Karpas-422 (cell line): ENCODE data around the gene PRRT1. TPM values are rescaled to one million over a fixed set of nuclear protein-coding genes. Genes with fewer than 3 reads are reported as not detected.

Experiments used
- DNase-seq: peaks from one replicate; pipeline ENCODE4 v3.0.0-alpha.2; 2015
- H2AFZ ChIP-seq: fragments of 200-600 bp; sonication (generic); 2 replicates; pipeline ENCODE4 v1.6.1; 2014; ENCODE audit warnings: antibody characterized with exemption, low read length, mixed read lengths
- H3K27ac ChIP-seq: fragments of 200-600 bp; sonication (generic); 2 replicates; pipeline ENCODE4 v1.5.1; 2014; ENCODE audit warnings: mild to moderate bottlenecking, low read length, moderate library complexity
- H3K27me3 ChIP-seq: fragments of 200-600 bp; sonication (generic); 2 replicates; pipeline ENCODE4 v1.6.1; 2014; ENCODE audit warnings: low read length, mixed read lengths
- H3K36me3 ChIP-seq: fragments of 200-600 bp; sonication (generic); 2 replicates; pipeline ENCODE4 v1.6.1; 2014; ENCODE audit warnings: low read length, mixed read lengths; ENCODE audit not compliant: insufficient read depth
- H3K4me1 ChIP-seq: fragments of 200-600 bp; sonication (generic); 2 replicates; pipeline ENCODE4 v1.6.1; 2014; ENCODE audit warnings: mild to moderate bottlenecking, low read length, mixed read lengths
- H3K4me2 ChIP-seq: fragments of 200-600 bp; sonication (generic); 2 replicates; pipeline ENCODE4 v1.6.1; 2014; ENCODE audit warnings: low read length, low read depth, mild to moderate bottlenecking; ENCODE audit not compliant: poor library complexity, severe bottlenecking
- H3K4me3 ChIP-seq: fragments of 200-600 bp; sonication (generic); 2 replicates; pipeline ENCODE4 v1.5.1; 2014; ENCODE audit warnings: mild to moderate bottlenecking, antibody characterized with exemption, low read length, mixed read lengths
- H3K79me2 ChIP-seq: fragments of 200-600 bp; sonication (generic); 2 replicates; pipeline ENCODE4 v1.6.1; 2014; ENCODE audit warnings: mild to moderate bottlenecking, low read length, mixed read lengths
- H3K9ac ChIP-seq: fragments of 200-600 bp; sonication (generic); 2 replicates; pipeline ENCODE4 v1.6.0; 2014; ENCODE audit warnings: low read length
- H3K9me2 ChIP-seq: fragments of 200-600 bp; sonication (generic), shearing (Covaris generic); replicated peaks from 2 replicates; pipeline ENCODE4 v1.6.0; 2014; ENCODE audit warnings: mild to moderate bottlenecking, low read length, moderate library complexity; ENCODE audit not compliant: insufficient read depth
- H3K9me3 ChIP-seq: fragments of 300-700, 200-600 bp; sonication (generic); 2 replicates; pipeline ENCODE4 v1.6.1; 2014; ENCODE audit warnings: low read length, mixed read lengths
- H4K20me1 ChIP-seq: fragments of 200-600 bp; sonication (generic); 2 replicates; pipeline ENCODE4 v1.6.1; 2014; ENCODE audit warnings: mild to moderate bottlenecking, antibody characterized with exemption, low read length, low read depth; ENCODE audit not compliant: insufficient read depth
- total RNA-seq: library from RNA; depleted of rRNA; stranded (reverse); fragments of >200 nt; shearing (Covaris generic); gene quantifications from 2 replicates; pipeline ENCODE4 v1.2.3, GENCODE V29; 2014; ENCODE audit warnings: low replicate concordance

The PRRT1 gene
- total RNA-seq, 1 experiment from 2014 or later, result 0.75 TPM

DNA sequence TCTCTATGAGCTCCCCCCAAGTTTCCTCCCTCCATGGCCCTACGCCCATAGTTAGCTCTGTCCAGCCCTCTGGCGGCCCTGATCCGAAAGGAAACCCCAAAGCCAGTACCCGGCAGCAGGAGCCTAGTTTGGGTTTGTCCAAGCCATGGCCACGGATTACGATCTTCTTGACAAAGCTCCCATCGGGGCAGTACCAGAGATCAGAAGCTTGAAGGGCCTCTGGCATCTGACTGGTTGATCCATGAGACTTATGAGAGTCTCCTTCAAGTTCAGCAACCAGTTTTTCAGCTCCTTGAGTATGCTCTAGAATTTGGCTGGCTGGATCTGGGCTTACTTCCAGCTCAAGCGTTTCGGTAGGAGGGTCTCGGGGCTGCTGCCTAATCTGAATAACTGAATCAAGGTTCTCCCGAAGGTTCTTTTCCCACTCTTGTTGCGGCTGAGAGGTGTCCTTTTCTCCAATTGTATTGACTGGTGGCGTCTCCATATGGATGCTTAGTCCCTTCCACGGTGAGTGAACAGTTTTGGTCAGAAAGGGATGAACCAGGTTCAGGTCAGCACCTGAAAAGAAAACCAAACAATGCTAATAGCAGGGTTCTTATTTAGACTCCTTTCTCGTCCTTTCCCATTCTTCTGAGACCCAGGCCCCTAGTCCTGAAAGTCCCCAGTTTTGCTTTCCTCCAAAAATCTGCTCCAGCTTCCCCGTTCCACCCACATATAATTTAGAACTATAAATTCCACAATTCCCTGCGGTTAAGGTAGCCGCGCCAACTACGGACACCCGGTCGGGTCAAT is 22.2 kb downstream of the PRRT1 start:
- DNase-seq, result no peak
- Histone ChIP-seq H3K36me3 (no peaks in the 10 kb centered on the region; the same call in 1 of the 2 replicates), H2AFZ (peak overlapping the region; percentile 36; the same call in 1 of the 2 replicates), H3K79me2 (peaks cover 41% of the 10 kb centered on the region), H3K4me3 (peak overlapping the region; percentile 99), H3K9me2 (no peaks in the 10 kb centered on the region), H3K4me2 (peak overlapping the region; percentile 76), H4K20me1 (no peaks in the 10 kb centered on the region), H3K27ac (no peak overlapping the region), H3K4me1 (peaks cover 30% of the 10 kb centered on the region), H3K27me3 (no peaks in the 10 kb centered on the region), H3K9me3 (no peaks in the 10 kb centered on the region), H3K9ac (peak overlapping the region; percentile 78)

DNA sequence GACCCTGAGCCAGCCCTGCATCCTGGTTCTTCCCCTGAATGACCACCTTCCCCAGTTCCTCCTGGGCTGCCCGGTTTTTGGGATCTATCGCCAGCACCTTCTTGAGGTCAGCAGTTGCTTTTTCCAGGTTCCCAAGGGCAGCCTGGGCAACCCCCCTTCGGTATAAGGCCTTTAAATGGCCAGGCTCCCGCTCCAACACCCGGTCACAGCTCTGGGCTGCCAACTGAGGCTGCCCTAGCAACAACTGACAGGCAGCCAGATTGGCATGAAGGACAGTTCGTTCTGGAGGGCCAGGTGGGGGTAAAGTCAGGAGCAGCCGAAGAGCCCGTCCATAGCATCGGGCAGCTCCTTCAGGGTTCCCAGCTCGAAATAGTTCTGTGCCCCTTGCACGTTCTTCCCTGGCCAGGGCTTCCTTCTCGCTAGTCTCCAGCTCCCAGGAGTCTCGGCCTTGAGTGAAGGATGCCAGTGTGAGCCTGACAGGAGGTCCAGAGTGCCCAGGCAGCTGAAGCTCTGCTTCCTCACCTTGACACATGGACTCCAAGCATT is 22.9 kb downstream of the PRRT1 start:
- H3K27me3 ChIP-seq, result no peaks in the 10 kb centered on the region
- no peaks in the 10 kb centered on the region for H4K20me1 ChIP-seq
- peak overlapping the region; percentile 99 for H3K4me3 ChIP-seq
- H2AFZ ChIP-seq, result no peak overlapping the region
- no peaks in the 10 kb centered on the region for H3K9me3 ChIP-seq
- DNase-seq, result no peak
- H3K27ac ChIP-seq, result peak overlapping the region; percentile 11; the same call in 1 of the 2 replicates
- peaks cover 30% of the 10 kb centered on the region for H3K4me1 ChIP-seq
- no peaks in the 10 kb centered on the region for H3K9me2 ChIP-seq
- H3K79me2 ChIP-seq, result peaks cover 44% of the 10 kb centered on the region
- H3K36me3 ChIP-seq, result no peaks in the 10 kb centered on the region; the same call in 1 of the 2 replicates
- H3K9ac ChIP-seq, result peak overlapping the region; percentile 78
- peak overlapping the region; percentile 76 for H3K4me2 ChIP-seq

DNA sequence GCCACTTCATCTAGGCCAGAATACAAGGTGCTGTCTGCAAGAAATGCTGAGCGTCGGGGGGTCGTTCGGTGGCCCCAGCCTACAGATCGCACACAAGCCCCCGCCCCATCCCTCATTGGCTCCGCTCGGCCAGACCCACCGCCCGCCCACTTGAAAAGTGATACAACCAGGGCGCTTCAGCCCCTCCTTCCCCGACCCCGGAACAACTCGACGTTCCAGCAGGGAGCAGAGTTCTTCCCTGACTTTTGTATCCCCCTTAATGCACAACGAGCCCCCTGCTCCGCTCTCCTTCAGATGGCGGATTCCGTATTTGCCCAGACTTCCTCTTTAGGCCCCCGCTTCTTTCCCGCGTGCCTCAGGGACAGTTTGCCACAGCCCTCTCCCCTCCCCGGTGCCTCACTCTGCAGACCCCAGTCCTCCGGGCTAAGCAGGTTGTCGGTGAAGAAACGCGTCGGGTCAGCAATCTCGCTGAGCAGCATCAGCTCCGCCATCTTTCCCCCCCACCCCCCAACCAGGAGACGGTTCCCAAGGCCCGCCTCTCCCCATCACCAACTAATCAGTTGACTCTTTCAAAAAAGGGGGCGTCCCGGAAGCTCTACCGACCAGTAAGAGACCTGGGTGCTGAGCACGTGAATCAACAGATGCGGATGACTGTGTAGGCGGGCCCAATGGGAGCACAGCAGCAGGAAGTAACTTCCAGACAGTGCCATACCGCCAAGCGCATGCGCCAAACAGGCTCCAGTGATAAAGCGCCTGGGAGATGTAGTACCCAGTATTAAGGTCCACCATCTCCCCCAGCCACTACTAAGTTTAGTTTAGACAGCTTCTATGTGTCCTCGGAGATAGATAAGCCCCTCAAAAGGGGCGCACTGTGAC is 23.8 kb downstream of the PRRT1 start, which contains the start of gene ATF6B:
TSS of gene ATF6B (minus strand) at position 530 of the 876 bp plus-strand sequence. CDS start at position 491, 39 bp downstream.
- peak within 1 kb of the TSS; percentile 99 for H3K4me3 ChIP-seq
- peaks cover 30% of the 10 kb centered on the region for H3K4me1 ChIP-seq
- no peaks in the 10 kb centered on the region for H3K9me3 ChIP-seq
- DNase-seq, result peak; percentile 99
- no peaks in the 10 kb centered on the region for H3K27me3 ChIP-seq
- no peak within 1 kb of the TSS for H2AFZ ChIP-seq
- H3K9ac ChIP-seq, result peak within 1 kb of the TSS; percentile 99
- H3K36me3 ChIP-seq, result no peaks in the 10 kb centered on the region; the same call in 1 of the 2 replicates
- H3K9me2 ChIP-seq, result no peaks in the 10 kb centered on the region
- H3K4me2 ChIP-seq, result peak within 1 kb of the TSS; percentile 76
- H4K20me1 ChIP-seq, result no peaks in the 10 kb centered on the region
- H3K79me2 ChIP-seq, result peaks cover 44% of the 10 kb centered on the region
- H3K27ac ChIP-seq, result peak within 1 kb of the TSS; percentile 82

DNA sequence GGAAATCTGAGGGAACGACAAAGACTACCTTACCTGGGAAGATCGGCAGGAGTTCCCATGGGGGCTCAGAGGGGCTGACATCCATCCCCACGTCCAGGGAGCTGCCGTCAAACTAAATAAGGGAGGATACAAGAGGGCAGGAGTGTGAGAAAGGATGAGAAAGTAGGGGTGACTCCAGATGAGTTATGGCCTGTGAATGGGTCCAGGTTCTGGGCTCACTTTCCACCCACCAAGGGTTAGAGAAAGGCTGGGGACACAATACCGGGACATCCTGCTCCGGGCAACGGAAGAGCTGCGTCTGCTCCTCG is 24.4 kb downstream of the PRRT1 start:
- Histone ChIP-seq H4K20me1 (no peaks in the 10 kb centered on the region), H3K79me2 (peaks cover 44% of the 10 kb centered on the region), H3K36me3 (no peaks in the 10 kb centered on the region; the same call in 1 of the 2 replicates), H3K4me1 (peaks cover 30% of the 10 kb centered on the region), H3K4me3 (peak overlapping the region; percentile 99), H3K9ac (peak overlapping the region; percentile 99), H3K27ac (peak overlapping the region; percentile 82; the same call in 1 of the 2 replicates), H3K27me3 (no peaks in the 10 kb centered on the region), H3K9me2 (no peaks in the 10 kb centered on the region), H3K4me2 (peak overlapping the region; percentile 75), H2AFZ (no peak overlapping the region), H3K9me3 (no peaks in the 10 kb centered on the region)
- no peak for DNase-seq

DNA sequence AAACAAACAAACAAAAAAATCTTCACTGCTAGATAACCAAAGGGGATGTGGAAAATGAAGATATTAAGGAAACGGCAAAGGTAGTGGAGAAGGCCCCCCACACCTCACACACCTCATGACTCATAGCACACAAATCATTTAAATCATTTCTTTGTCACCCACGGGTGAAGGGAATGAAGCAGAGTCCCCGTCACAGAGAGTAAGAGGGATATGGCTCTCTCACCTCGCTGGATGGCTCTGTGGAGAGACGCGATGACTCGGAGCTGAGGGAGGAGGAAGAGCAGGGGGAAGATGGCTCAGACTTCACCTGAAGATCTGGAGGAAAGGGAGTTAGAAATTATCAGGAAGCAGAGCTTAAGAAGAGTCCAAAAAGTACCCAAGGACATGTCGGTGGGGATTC is 24.9 kb downstream of the PRRT1 start:
- Histone ChIP-seq H4K20me1 (no peaks in the 10 kb centered on the region), H3K9ac (peak overlapping the region; percentile 99), H3K27ac (no peak overlapping the region), H3K9me2 (no peaks in the 10 kb centered on the region), H3K9me3 (no peaks in the 10 kb centered on the region), H3K36me3 (no peaks in the 10 kb centered on the region; the same call in 1 of the 2 replicates), H3K27me3 (no peaks in the 10 kb centered on the region), H3K79me2 (peaks cover 44% of the 10 kb centered on the region), H3K4me2 (peak overlapping the region; percentile 75), H3K4me1 (peaks cover 30% of the 10 kb centered on the region), H3K4me3 (peak overlapping the region; percentile 99), H2AFZ (no peak overlapping the region)
- no peak for DNase-seq

DNA sequence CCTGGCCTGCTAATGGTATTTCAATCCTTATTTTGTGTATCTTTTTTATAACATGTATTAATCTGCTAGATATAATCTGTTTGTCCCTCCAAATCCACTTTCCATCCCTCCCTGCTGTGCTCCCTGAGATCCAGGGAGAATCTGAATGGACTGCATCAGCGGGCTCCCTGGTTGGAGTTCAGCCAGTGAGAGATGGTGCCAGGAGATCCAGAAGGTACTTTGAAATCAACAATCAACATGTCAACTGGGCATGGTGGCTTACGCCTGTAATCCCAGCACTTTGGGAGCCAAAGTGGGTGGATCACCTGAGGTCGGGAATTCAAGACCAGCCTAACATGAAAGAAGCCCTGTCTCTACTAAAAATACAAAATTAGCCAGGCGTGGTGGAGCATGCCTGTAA is 28.1 kb downstream of the PRRT1 start:
- H3K4me2 ChIP-seq, result no peak overlapping the region
- H3K9ac ChIP-seq, result no peak overlapping the region
- H4K20me1 ChIP-seq, result no peaks in the 10 kb centered on the region
- no peaks in the 10 kb centered on the region for H3K9me3 ChIP-seq
- H3K36me3 ChIP-seq, result no peaks in the 10 kb centered on the region; the same call in 1 of the 2 replicates
- H2AFZ ChIP-seq, result no peak overlapping the region
- H3K9me2 ChIP-seq, result no peaks in the 10 kb centered on the region
- H3K27me3 ChIP-seq, result no peaks in the 10 kb centered on the region
- peaks cover 20% of the 10 kb centered on the region for H3K4me1 ChIP-seq
- H3K79me2 ChIP-seq, result peaks cover 32% of the 10 kb centered on the region
- DNase-seq, result no peak
- H3K4me3 ChIP-seq, result no peak overlapping the region
- H3K27ac ChIP-seq, result no peak overlapping the region

DNA sequence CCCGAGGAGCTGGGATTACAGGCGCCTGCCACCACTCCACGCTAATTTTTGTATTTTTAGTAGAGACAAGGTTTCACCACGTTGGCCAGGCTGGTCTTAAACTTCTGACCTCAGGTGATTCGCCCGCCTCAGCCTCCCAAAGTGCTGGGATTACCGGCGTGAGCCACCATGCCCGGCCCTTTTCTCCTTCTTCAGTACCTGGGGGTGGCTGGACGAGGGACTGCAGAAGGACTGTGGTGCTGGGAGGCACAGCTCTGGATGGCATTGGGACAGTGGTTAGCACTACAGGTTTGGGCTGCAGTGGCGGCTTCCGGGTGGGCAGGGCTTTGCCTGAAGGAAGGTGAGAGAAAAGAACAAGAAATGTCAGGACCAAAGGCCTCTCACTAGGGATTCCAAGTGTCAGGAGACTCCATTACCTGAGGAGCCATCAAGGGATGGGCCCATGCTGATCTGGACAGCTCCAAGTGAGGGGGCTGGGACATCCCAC is 31.1 kb downstream of the PRRT1 start:
- Histone ChIP-seq H3K27me3 (no peaks in the 10 kb centered on the region), H3K4me1 (no peaks in the 10 kb centered on the region), H3K4me2 (no peak overlapping the region), H3K9me3 (no peaks in the 10 kb centered on the region), H3K4me3 (no peak overlapping the region), H3K9me2 (no peaks in the 10 kb centered on the region), H3K9ac (no peak overlapping the region), H3K27ac (no peak overlapping the region), H3K36me3 (peaks cover 4% of the 10 kb centered on the region; the same call in 1 of the 2 replicates), H4K20me1 (no peaks in the 10 kb centered on the region), H2AFZ (no peak overlapping the region), H3K79me2 (peaks cover 5% of the 10 kb centered on the region; the same call in 1 of the 2 replicates)
- DNase-seq, result no peak
